Thyroid gland (tissue), 4 donors: ENCODE measurements around the gene DTNB. TPM values are rescaled to one million over a fixed set of nuclear protein-coding genes. Genes with fewer than 3 reads are reported as not detected.
"Not testable (repeated sequence)": the region's sequence is repeated elsewhere in the genome, so short reads cannot be mapped to it uniquely, and the experiment has no call there.

Experiments
- DNase-seq, 2 donors: peaks; one replicate each; pipeline ENCODE4 v3.0.0-alpha.2; 2019
- H3K27ac ChIP-seq, 3 donors: fragments of 200-600 bp; sonication (generic); 1 replicate in 2 of 3; 2 replicates in 1 of 3; pipeline ENCODE4 v1.5.1; 2016 to 2019; ENCODE audit warnings: mild to moderate bottlenecking in 1 of 3, moderate library complexity in 1 of 3
- H3K27me3 ChIP-seq: fragments of 200-600 bp; sonication (generic); one replicate; pipeline ENCODE4 v1.5.1; 2019
- H3K36me3 ChIP-seq, 2 donors: fragments of 200-600 bp; sonication (generic); one replicate each; pipeline ENCODE4 v1.5.1; 2016 to 2019
- H3K4me1 ChIP-seq, 2 donors: fragments of 200-600 bp; sonication (generic); one replicate each; pipeline ENCODE4 v1.5.1; 2017 to 2019
- H3K4me3 ChIP-seq, 3 donors: fragments of 200-600 bp; sonication (generic); replicated peaks in 1 of 3; 1 replicate in 2 of 3; 2 replicates in 1 of 3; pipeline ENCODE4 v1.5.1; 2016; ENCODE audit warnings: mild to moderate bottlenecking in 1 of 3
- H3K9me3 ChIP-seq: fragments of 200-600 bp; sonication (generic); one replicate; pipeline ENCODE4 v1.5.1; 2017
- POLR2A ChIP-seq, 2 donors: fragments of 450-650 bp; IDR thresholded peaks; one replicate each; pipeline ENCODE4 v1.6.1; 2017; ENCODE audit warnings: antibody characterized with exemption in 2 of 2, mild to moderate bottlenecking in 2 of 2, moderate library complexity in 1 of 2
- WGBS, 2 donors: methylation state at CpG; one replicate each; pipeline ENCODE4 v1.1.5; 2017; 5-methylcytosine and 5-hydroxymethylcytosine counted together
- intact Hi-C: fragments of 100-400 bp; cut with DNase I; formaldehyde crosslinking; loops from one replicate; pipeline ENCODE4 v1.15.1; 2023
- total RNA-seq, 4 donors: library from RNA; depleted of rRNA; stranded (reverse); fragments of >200 nt; gene quantifications; one replicate each; pipeline ENCODE4 v1.2.3, GENCODE V29; 2016
- TF ChIP-seq, protein P1 (sequence below), 6 experiments: fragments of 200-600 bp in 3 of 6; fragments of 450-650 bp in 3 of 6; sonication (generic) in 3 of 6; IDR thresholded peaks; one replicate each; pipeline ENCODE4 v1.5.1; 2016 to 2019; ENCODE audit warnings: antibody characterized with exemption in 6 of 6, mild to moderate bottlenecking in 2 of 6, inconsistent platforms in 1 of 6, moderate library complexity in 1 of 6

The DTNB gene
- total RNA-seq, 4 donors from 2014 or later: 38.9 to 75.2 (median 55.5) TPM

- TF ChIP-seq, protein P1, sequence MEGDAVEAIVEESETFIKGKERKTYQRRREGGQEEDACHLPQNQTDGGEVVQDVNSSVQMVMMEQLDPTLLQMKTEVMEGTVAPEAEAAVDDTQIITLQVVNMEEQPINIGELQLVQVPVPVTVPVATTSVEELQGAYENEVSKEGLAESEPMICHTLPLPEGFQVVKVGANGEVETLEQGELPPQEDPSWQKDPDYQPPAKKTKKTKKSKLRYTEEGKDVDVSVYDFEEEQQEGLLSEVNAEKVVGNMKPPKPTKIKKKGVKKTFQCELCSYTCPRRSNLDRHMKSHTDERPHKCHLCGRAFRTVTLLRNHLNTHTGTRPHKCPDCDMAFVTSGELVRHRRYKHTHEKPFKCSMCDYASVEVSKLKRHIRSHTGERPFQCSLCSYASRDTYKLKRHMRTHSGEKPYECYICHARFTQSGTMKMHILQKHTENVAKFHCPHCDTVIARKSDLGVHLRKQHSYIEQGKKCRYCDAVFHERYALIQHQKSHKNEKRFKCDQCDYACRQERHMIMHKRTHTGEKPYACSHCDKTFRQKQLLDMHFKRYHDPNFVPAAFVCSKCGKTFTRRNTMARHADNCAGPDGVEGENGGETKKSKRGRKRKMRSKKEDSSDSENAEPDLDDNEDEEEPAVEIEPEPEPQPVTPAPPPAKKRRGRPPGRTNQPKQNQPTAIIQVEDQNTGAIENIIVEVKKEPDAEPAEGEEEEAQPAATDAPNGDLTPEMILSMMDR (IDR thresholded peaks at IDR 0.05): no peak
- TF ChIP-seq POLR2A (IDR thresholded peaks at IDR 0.05): no peak
- Histone ChIP-seq H3K9me3 (no peaks in the 10 kb centered on the region), H3K27ac (no peak overlapping the region), H3K36me3 (no peaks in the 10 kb centered on the region), H3K4me1 (peaks cover 21 to 25% of the 10 kb centered on the region in 2 donors), H3K4me3 (no peak overlapping the region), H3K27me3 (no peaks in the 10 kb centered on the region)
- DNase-seq: no peak
- intact Hi-C loops: no loop called here
- WGBS, 2 donors: 79 to 88% methylated on average over 5 of the region's 5 CpGs
Measured at GRCh38 chr2:25615386-25615785, 58.0 kb downstream of the DTNB start.

DNA sequence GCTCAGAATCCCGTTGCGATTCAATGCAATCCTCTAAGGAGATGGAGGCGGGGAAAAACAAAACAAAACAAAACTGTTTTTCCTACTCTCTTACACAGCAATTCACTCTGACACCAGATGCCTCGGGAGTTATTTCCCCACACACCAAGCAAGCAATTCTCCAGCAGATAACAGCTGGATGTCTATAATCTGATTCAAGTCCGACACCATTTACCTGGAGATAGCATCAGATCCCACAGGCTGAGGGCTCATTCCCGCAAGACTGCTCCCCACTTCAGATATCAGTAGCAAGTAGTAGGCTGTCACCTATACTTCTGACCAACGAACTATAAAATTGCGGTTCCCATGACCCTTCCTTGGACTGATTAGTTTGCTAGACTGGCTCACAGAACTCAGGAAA lies 58.7 kb downstream of the DTNB start:
- intact Hi-C loops: no loop called here
- peaks cover 21 to 24% of the 10 kb centered on the region in 2 donors for H3K4me1 ChIP-seq
- DNase-seq: no peak
- no peak overlapping the region for H3K27ac ChIP-seq
- no peaks in the 10 kb centered on the region for H3K27me3 ChIP-seq
- no peaks in the 10 kb centered on the region for H3K36me3 ChIP-seq
- H3K9me3 ChIP-seq: no peaks in the 10 kb centered on the region
- 73 to 81% methylated on average over 8 of the region's 8 CpGs for WGBS, 2 donors
- TF ChIP-seq, protein P1 (IDR thresholded peaks at IDR 0.05): no peak
- no peak for TF ChIP-seq POLR2A (IDR thresholded peaks at IDR 0.05)
- no peak overlapping the region for H3K4me3 ChIP-seq

DNA sequence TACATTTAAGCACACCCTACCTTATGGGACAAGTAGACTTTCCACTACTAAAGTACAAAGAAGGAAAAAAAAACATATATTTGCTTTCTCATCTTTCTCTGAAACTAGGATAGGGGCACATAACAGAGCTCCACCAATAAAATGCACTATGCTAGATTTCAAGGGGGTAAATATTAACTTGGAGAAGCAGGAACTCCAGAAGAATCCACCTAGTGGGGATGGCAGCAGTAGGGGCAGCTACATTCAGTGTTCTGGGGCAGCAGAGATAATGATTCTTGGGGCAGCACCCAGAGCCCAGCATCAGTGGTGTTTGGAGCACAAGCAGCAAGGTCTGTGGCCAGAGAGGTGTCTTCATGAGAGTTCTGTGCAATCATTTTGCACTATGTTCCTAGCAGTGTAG lies 64.7 kb downstream of the DTNB start:
- DNase-seq: no peak
- Histone ChIP-seq H3K4me1 (peaks cover under 1 to 2% of the 10 kb centered on the region in 2 donors), H3K4me3 (no peak overlapping the region), H3K27ac (no peak overlapping the region), H3K27me3 (no peaks in the 10 kb centered on the region), H3K9me3 (no peaks in the 10 kb centered on the region), H3K36me3 (no peaks in the 10 kb centered on the region)
- TF ChIP-seq, protein P1 (IDR thresholded peaks at IDR 0.05): no peak
- TF ChIP-seq POLR2A (IDR thresholded peaks at IDR 0.05): no peak
- intact Hi-C loops: loop anchor here (5.0 kb wide), 1 partner anchor 54 kb away; no protein-coding TSS in a partner anchor

DNA sequence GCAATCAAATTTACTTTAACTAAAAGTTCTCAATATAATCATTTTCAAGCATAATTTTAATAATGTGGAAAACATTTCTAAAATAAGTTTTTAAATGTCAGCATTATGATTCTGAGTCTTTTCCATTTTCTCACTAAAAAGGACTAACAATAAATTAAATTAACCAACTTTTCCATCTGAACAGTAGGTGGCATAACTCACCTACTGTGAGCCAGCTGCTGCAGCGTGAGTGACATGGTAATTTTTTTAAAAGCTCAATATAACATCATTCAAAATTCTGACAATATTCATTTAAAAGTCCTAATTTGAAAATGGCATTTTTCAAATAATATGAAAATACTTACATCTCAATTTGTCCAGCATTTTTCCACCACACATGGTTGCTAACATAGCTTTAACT lies 66.5 kb downstream of the DTNB start:
- Histone ChIP-seq H3K27ac (no peak overlapping the region), H3K4me3 (no peak overlapping the region), H3K9me3 (no peaks in the 10 kb centered on the region), H3K36me3 (no peaks in the 10 kb centered on the region), H3K4me1 (peaks cover 3 to 6% of the 10 kb centered on the region in 2 donors), H3K27me3 (no peaks in the 10 kb centered on the region)
- intact Hi-C loops: loop anchor here (5.0 kb wide), 1 partner anchor 55 kb away; no protein-coding TSS in a partner anchor
- TF ChIP-seq, protein P1 (IDR thresholded peaks at IDR 0.05): peak; percentile 22 to 81 (median 53)
- no peak for TF ChIP-seq POLR2A (IDR thresholded peaks at IDR 0.05)
- 26 to 30% methylated on average over 1 of the region's 1 CpG for WGBS, 2 donors
- DNase-seq: no peak

DNA sequence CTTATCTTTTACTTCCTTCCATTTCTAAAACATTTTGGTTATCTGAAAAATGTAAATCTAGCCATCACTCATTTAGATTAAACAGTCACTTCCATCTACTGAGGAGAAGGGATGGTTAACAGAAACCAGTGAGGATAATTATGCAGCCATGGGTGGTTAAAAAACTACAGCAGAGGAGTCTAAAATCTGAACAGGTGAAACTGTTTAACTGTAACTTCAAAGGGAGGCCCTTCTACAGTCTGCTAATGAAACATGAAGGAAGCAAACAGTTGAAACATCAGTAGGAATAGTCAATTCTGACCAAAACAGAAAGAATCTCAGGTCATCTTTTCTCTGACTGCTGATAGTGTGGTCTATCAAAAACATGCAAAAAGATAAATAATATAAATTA lies 71.0 kb downstream of the DTNB start:
- TF ChIP-seq, protein P1 (IDR thresholded peaks at IDR 0.05): no peak
- no peak for TF ChIP-seq POLR2A (IDR thresholded peaks at IDR 0.05)
- DNase-seq: no peak
- no peaks in the 10 kb centered on the region for H3K27me3 ChIP-seq
- intact Hi-C loops: no loop called here
- H3K27ac ChIP-seq: no peak overlapping the region
- H3K9me3 ChIP-seq: no peaks in the 10 kb centered on the region
- H3K36me3 ChIP-seq: no peaks in the 10 kb centered on the region
- H3K4me3 ChIP-seq: no peak overlapping the region
- H3K4me1 ChIP-seq: peaks cover 3 to 6% of the 10 kb centered on the region in 2 donors

DNA sequence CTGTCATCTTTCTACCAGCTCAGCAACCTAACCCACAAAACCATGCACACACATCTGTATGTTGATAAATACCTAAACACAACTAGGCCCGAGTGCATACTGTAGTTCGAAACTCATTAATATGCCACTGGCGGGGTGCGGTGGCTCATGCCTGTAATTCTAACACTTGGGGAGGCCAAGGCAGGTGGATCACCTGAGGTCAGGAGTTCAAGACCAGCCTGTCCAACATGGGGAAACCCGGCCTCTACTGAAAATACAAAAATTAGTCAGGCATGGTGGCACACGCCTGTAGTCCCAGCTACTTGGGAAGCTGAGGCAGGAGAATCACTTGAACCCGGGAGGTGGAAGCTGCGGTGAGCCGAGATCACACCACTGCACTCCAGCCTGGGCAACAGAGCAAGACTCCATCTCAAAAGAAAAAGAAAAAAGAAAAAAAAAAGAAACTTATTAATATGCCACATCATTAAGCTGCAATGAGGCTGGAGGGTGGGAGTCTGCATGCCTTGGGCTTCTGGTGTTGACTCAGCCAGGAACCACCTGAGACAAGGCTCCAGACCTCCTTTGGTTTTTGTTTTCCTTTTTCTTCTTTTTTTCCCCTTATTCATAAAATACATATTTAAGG lies 71.6 kb downstream of the DTNB start:
- H3K9me3 ChIP-seq, H3K4me1 ChIP-seq, intact Hi-C loops, H3K27ac ChIP-seq, DNase-seq, H3K27me3 ChIP-seq, H3K4me3 ChIP-seq, H3K36me3 ChIP-seq: not testable (repeated sequence)
- WGBS, 2 donors: 93 to 96% methylated on average over 9 of the region's 9 CpGs
